Astrocyte of the spinal cord (primary cell): ENCODE results near the gene BDKRB2.

Experiments used
- DNase-seq: peaks from one replicate; pipeline ENCODE4 v3.0.0; 2011; ENCODE audit warnings: low read depth, low spot score
- H3K4me3 ChIP-seq: 2 replicates; pipeline ENCODE4 v1.5.1; 2011; ENCODE audit warnings: low read depth, mild to moderate bottlenecking, low read length, moderate library complexity
- in situ Hi-C: cut with HindIII; loops from 2 replicates; pipeline ENCODE4 v1.10.0; 2017; ENCODE audit warnings: low sequenced_read_pairs
- TF ChIP-seq, protein P1 (sequence below): IDR thresholded peaks from 2 replicates; pipeline ENCODE4 v1.5.1; 2012; ENCODE audit warnings: low read depth, mild to moderate bottlenecking, low read length, inconsistent platforms

Gene BDKRB2

DNA sequence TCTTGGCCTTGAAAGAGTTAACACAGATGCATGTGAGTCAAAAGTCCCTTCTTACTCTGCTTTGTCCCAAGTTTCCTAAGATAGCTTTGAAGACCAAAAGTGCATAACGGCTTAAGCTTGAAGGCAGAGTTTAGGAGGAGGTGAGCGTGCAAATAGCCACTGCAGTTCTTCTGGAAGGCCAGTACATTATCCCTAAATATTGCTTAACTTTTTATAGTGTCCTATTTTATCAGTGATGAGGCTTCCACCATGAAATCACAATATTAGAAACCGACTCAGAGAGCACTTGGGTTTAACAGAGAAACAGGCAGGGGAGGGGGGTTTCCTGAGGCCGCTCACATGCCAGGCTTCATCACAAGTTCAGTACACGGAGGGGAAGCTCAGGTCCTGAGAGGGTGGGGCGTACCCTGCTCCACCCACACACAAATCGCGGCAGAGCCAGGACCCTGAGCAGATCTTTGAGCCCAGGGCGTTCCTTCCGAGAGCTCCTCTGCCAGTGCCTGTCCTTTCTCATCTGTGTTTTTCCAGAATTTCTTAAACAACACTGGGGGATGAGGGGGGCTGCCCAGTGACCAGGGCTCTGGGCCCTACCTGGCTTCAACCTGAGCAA, 26.8 kb upstream of the BDKRB2 start:
- no peak overlapping the region for H3K4me3 ChIP-seq
- TF ChIP-seq, protein P1, sequence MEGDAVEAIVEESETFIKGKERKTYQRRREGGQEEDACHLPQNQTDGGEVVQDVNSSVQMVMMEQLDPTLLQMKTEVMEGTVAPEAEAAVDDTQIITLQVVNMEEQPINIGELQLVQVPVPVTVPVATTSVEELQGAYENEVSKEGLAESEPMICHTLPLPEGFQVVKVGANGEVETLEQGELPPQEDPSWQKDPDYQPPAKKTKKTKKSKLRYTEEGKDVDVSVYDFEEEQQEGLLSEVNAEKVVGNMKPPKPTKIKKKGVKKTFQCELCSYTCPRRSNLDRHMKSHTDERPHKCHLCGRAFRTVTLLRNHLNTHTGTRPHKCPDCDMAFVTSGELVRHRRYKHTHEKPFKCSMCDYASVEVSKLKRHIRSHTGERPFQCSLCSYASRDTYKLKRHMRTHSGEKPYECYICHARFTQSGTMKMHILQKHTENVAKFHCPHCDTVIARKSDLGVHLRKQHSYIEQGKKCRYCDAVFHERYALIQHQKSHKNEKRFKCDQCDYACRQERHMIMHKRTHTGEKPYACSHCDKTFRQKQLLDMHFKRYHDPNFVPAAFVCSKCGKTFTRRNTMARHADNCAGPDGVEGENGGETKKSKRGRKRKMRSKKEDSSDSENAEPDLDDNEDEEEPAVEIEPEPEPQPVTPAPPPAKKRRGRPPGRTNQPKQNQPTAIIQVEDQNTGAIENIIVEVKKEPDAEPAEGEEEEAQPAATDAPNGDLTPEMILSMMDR = no peak
- in situ Hi-C loops = no loop called here
- DNase-seq = no peak

DNA sequence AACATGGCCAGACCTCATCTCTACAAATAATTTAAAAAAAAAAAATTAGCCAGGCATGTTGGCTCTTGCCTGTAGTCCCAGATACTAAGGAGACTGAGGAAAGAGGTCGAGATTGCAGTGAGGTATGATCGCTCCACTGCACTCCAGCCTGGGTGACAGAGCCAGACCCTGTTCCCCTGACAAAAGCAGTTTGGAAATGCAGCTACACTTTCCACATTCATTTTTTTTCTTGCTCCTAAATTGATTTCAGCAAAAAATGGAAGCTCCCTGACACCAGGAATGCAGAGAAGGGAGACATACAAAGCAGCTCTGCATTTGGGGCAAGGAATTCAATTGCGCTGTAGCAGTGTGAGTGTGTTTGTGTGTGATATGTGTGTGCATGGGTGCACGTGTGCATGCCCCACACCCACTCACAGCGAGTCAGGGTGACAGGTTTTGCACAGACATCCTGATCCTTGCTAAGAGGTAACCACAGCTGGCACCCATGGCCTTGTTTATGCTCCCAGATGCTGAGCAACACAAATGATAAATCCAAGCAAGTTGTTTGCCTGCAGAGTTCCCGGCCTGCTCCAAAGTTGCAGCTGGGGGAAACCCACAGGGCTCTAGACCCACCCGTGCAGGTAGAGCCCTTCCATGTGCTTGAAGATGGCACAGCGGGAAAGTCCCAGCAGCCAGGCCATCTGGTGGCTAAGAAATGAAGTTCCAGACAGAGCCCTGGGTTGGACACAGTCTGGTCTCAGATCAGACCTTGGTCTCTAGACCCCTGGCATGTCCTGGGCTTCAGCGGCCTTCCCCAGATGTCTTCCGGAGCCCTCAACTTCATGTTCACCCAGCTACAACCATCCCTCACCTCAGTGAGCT, 25.9 kb upstream of the BDKRB2 start:
- in situ Hi-C loops = no loop called here
- DNase-seq = no peak
- H3K4me3 ChIP-seq = no peak overlapping the region
- TF ChIP-seq, protein P1 = no peak

DNA sequence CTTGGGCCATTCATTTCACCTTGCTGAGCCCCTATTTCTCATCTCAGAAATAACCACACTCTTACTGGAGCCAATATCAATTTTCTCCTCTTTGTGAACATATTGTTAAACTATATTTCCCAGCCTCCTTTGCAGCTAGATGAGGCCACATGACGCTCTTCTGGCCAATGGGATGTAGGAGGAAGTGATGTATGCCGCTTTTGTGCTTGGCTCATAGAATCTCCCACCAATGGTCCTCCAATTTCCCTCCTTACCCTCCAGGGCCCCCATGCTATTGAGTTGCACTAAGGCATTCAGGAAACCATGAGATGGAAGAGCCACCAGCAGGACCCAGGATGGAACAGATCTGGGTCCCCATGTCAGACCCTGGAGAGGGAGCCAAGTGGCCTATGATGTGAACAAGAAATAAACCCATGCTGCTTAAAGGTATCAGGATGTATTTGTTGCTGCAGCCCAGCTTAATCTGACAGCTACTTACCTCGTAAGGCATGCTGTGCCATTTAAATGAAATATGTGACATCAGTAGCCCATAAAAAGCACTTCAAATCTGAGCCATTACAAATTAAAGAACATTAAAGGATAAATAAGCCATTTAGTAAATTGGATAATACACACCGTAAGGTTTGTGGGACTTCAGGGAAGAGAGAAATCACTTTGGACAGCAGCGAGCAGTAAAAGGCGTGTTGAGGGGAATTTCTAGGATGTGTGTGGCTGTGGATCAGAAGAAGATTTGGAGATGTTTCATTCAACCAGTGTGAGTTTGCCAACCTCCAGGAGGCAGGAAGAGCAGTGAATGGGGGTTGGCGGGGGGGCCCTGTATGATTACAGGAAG, 24.4 kb upstream of the BDKRB2 start:
- TF ChIP-seq, protein P1 = no peak
- in situ Hi-C loops = no loop called here
- no peak overlapping the region for H3K4me3 ChIP-seq
- DNase-seq = no peak

DNA sequence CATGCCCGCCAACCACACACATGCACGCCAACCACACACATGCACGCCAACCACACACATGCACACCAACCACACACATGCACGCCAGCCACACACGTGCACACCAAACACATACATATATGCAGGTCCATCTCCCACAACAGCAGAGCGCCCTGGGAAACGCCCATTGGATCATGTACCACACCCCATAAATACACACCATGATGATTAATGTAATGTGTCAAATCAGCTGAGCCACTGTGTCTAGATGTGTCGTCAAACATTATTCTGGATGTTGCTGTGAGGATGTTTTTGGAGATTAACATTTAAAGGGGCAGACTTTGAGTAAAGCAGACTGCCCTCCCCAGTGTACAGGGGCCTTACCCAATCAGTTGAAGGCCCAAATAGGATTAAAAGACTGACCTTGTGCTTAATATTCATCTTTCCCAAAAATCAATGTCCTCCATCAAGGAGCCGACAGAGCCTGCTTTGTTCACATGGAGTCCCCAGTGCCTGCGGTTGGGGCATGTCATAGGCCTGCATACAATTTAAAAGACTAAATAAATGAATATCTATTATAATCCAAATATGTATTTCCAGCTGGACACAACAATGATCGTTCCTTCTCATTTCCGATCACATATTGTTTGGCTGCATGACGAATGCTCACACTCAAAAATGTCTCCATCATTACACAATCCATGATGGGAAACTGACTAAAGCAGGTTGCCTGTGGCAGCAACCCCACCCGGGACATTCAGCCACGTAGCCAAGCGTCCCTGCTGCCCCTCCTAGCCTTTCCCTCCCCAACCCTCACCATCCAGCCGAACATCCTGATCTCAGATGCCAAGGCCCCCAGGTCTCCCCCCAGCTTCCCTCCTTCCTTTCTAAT, 23.2 kb upstream of the BDKRB2 start:
- TF ChIP-seq, protein P1 = no peak
- no peak for DNase-seq
- H3K4me3 ChIP-seq = no peak overlapping the region
- in situ Hi-C loops = no loop called here

DNA sequence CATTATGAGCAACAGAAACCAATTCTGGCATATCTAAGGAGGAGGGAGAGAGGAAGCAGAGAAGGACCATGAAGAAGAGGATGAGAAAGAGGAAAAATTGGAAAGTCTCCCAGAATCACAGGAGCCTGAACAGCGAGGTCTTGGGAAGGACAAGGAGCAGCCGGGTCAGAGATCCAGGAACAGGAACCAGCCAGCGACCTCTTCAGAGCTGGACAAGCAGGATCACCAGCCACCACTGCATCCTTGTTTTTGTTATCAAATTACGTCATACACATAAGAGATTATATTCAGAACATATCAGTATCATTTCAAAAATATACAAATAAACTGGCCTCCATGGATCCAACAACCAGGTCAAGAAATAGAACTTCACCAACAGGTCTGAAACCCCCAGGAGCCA, 22.1 kb upstream of the BDKRB2 start:
- in situ Hi-C loops = no loop called here
- TF ChIP-seq, protein P1 = no peak
- H3K4me3 ChIP-seq = no peak overlapping the region
- DNase-seq = no peak

DNA sequence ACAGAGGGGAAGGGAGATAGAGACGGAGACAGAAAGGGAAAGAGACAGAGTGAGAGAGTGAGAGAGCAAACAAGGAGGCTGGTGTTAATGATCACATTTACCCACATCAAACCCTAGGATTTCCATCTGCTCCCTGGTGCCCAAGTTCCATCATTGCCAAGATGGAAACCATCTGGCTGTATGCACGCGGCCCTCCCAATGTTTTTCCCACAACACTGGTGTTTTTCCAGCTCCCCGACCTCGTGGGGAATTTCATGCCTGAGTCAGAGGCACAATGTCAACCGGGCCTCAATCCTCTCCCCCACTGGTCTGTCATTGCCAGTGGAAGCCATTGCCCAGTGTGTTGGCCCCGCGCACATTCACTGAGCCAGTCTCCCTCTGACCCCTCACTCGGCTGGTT, 19.9 kb upstream of the BDKRB2 start:
- TF ChIP-seq, protein P1 = no peak
- no peak overlapping the region for H3K4me3 ChIP-seq
- no peak for DNase-seq
- in situ Hi-C loops = no loop called here
